Measurements from ENCODE around the gene CD1E. TPM values are rescaled to one million over a fixed set of nuclear protein-coding genes. Genes with fewer than 3 reads are reported as not detected.
A peak's percentile ranks its signal among the peaks of the same experiment; 100 is the strongest.
"Not testable (repeated sequence)": the region's sequence is repeated elsewhere in the genome, so short reads cannot be mapped to it uniquely, and the experiment has no call there.

The CD1E gene
- total RNA-seq, 2 experiments from 2014 or later: not detected

DNA sequence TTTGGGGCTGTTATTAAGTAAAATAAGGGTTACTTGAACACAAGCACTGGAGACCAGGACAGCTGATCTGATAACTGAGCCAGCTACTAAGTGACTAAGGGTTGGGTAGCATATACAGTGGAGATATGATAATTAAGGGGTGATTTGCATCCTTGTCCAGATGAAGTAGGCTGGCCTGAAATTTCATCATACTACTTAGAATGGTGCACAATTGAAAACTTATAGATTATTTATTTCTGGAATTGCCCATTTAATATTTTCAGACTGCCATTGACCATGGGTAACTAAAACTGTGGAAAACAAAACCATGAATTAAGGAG, 18.5 kb upstream of the CD1E start:
- H3K27me3 Mint-ChIP-seq: peaks cover 13% of the 10 kb centered on the region
- peaks cover 6% of the 10 kb centered on the region for H3K9me3 Mint-ChIP-seq
- H3K36me3 Mint-ChIP-seq: no peaks in the 10 kb centered on the region
- no peak for DNase-seq
- H3K4me1 Mint-ChIP-seq: peaks cover 8% of the 10 kb centered on the region
- H3K4me3 Mint-ChIP-seq: no peak overlapping the region
- no peak overlapping the region for H3K27ac Mint-ChIP-seq

DNA sequence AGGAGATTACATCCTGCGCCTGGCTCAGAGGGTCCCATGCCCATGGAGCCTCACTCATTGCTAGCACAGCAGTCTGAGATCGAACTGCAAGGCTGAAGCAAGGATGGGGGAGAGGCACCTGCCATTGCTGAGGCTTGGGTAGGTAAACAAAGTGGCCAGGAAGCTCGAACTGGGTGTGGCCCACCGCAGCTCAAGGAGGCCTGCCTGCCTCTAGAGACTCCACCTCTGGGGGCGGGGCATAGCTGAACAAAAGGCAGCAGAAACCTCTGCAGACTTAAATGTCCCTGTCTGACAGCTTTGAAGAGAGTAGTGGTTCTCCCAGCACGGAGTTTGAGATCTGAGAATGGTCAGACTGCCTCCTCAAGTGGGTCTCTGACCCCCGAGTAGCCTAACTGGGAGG, 17.3 kb upstream of the CD1E start:
- not testable (repeated sequence) for DNase-seq, H3K4me3 Mint-ChIP-seq, H3K4me1 Mint-ChIP-seq, H3K9me3 Mint-ChIP-seq, H3K27ac Mint-ChIP-seq, H3K36me3 Mint-ChIP-seq
- peaks cover 13% of the 10 kb centered on the region for H3K27me3 Mint-ChIP-seq

DNA sequence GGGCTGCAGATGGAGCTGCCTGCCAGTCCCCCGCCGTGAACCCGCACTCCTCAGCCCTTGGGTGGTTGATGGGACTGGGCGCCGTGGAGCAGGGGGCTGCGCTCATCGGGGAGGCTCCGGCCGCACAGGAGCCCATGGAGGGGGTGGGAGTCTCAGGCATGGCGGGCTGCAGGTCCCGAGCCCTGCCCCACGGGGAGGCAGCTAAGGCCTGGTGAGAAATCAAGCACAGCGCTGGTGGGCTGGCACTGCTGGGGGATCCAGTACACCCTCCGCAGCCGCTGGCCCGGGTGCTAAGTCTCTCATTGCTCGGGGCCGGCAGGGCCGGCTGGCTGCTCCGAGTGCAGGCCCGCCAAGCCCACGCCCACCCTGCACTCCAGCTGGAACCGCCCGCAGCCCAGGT, 4.7 kb upstream of the CD1E start:
- not testable (repeated sequence) for H3K27ac Mint-ChIP-seq, H3K27me3 Mint-ChIP-seq, H3K9me3 Mint-ChIP-seq, DNase-seq, H3K4me3 Mint-ChIP-seq, H3K36me3 Mint-ChIP-seq, H3K4me1 Mint-ChIP-seq

DNA sequence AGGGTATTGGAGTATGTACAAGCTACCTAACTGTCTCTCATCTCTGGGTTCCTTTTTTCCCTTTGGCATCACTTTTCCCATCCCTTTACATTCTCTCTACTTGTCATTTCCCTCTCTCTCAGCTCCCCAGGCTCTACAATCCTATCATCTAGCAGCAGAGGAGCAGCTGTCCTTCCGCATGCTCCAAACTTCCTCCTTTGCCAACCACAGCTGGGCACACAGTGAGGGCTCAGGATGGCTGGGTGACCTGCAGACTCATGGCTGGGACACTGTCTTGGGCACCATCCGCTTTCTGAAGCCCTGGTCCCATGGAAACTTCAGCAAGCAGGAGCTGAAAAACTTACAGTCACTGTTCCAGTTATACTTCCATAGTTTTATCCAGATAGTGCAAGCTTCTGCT, 561 bp downstream of the CD1E start:
- no peak for DNase-seq
- no peaks in the 10 kb centered on the region for H3K9me3 Mint-ChIP-seq
- H3K36me3 Mint-ChIP-seq: no peaks in the 10 kb centered on the region
- no peak overlapping the region for H3K4me3 Mint-ChIP-seq
- peaks cover 28% of the 10 kb centered on the region for H3K27me3 Mint-ChIP-seq
- H3K27ac Mint-ChIP-seq: no peak overlapping the region
- H3K4me1 Mint-ChIP-seq: peaks cover 3% of the 10 kb centered on the region

DNA sequence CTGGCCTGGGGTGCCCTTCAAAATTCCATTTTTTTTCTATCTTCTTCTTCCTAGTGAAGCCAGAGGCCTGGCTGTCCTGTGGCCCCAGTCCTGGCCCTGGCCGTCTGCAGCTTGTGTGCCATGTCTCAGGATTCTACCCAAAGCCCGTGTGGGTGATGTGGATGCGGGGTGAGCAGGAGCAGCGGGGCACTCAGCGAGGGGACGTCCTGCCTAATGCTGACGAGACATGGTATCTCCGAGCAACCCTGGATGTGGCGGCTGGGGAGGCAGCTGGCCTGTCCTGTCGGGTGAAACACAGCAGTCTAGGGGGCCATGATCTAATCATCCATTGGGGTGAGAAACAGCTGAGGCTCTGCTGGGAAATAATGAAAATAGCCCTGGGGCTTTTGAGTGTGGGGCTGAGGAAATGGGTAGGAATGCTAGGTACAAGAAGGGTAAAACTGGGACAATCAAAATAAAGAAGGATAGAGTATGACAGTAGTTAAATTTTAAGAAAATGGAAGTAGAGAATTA, 2.1 kb downstream of the CD1E start:
- no peak for DNase-seq
- Mint-ChIP-seq H3K27ac (no peak overlapping the region), H3K9me3 (no peaks in the 10 kb centered on the region), H3K36me3 (no peaks in the 10 kb centered on the region), H3K4me1 (peaks cover 3% of the 10 kb centered on the region), H3K4me3 (no peak overlapping the region), H3K27me3 (peaks cover 28% of the 10 kb centered on the region)

DNA sequence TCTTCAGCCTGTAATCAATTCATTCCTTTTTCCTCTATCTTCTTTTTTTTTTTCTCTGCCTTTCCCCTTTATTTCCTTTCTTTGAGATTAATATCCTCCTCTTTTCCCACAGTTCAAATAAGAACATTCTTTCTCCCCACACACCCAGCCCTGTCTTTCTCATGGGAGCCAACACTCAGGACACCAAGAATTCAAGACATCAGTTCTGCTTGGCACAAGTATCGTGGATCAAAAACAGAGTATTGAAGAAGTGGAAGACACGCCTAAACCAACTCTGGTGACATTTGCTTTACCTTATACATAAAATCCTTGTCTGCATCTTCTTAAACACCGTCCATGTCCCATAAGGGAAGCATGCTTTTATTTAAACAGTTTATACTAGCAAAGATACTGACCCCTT, 2.9 kb downstream of the CD1E start:
- DNase-seq: no peak
- peaks cover 3% of the 10 kb centered on the region for H3K4me1 Mint-ChIP-seq
- no peaks in the 10 kb centered on the region for H3K9me3 Mint-ChIP-seq
- no peaks in the 10 kb centered on the region for H3K36me3 Mint-ChIP-seq
- H3K4me3 Mint-ChIP-seq: no peak overlapping the region
- H3K27ac Mint-ChIP-seq: no peak overlapping the region
- peaks cover 28% of the 10 kb centered on the region for H3K27me3 Mint-ChIP-seq

DNA sequence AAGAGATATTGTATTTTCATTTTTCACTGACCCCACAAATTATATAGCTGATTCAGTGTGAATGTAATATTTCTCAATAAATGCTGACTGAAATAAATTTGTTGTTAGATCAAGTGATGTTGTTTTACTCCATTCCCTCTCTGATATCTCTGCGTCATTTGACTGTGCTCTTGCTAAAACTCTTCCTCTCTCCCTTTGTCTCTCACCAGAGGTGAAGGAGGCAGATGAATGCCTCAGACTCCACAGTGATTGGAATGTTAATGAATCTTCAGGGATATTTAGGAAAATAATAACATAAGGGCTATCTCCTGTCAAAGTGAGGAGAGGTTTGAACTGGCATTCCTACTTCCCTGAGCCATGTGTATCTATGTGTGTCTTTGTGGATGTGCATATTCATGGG, 3.7 kb downstream of the CD1E start:
- H3K4me1 Mint-ChIP-seq: peaks cover 3% of the 10 kb centered on the region
- no peak for DNase-seq
- no peak overlapping the region for H3K4me3 Mint-ChIP-seq
- no peaks in the 10 kb centered on the region for H3K9me3 Mint-ChIP-seq
- H3K27me3 Mint-ChIP-seq: peaks cover 28% of the 10 kb centered on the region
- H3K27ac Mint-ChIP-seq: no peak overlapping the region
- H3K36me3 Mint-ChIP-seq: no peaks in the 10 kb centered on the region

DNA sequence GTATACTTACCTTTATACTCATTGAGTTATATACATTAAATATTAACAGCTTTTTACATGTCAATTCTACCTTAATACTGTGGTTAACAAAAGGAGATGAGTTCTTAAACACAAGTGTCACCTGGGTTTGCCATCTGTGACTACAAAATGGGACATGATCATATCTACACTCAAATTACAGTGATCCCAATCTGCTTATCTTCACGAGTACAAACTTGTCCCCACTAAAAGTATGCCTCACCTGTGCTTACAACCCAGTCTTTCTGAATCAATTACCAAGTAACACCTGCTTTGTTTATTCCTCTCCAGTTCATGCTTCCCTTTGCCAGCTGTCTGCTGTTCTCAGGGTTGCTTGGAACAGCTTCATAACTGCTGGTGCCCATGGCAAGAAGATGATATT, 8.8 kb downstream of the CD1E start:
- Mint-ChIP-seq H3K36me3 (no peaks in the 10 kb centered on the region), H3K27me3 (no peaks in the 10 kb centered on the region), H3K9me3 (peaks cover 2% of the 10 kb centered on the region), H3K27ac (no peak overlapping the region), H3K4me1 (no peaks in the 10 kb centered on the region), H3K4me3 (no peak overlapping the region)
- DNase-seq: no peak

DNA sequence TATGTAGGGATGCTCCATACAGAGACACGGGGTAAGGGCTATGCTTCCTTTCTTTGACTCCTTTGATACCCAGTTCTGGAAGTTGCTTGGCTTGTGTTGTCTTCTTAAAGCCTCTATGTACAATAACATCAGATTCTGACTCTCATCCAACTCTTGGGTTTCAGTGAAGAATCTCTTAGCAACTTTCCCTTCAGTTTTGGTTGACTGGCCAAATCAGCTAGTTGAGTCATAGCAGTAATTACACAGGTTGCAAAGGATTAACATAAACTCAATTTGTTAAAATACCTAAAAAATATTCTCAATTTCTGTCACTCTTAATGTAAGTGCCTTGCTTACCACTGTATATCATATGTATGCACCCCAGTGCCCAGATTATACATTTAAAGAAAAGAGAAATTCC, 9.2 kb downstream of the CD1E start:
- Mint-ChIP-seq H3K9me3 (peaks cover 2% of the 10 kb centered on the region), H3K4me3 (no peak overlapping the region), H3K27ac (no peak overlapping the region), H3K36me3 (no peaks in the 10 kb centered on the region), H3K4me1 (no peaks in the 10 kb centered on the region), H3K27me3 (peaks cover 4% of the 10 kb centered on the region)
- DNase-seq: no peak

DNA sequence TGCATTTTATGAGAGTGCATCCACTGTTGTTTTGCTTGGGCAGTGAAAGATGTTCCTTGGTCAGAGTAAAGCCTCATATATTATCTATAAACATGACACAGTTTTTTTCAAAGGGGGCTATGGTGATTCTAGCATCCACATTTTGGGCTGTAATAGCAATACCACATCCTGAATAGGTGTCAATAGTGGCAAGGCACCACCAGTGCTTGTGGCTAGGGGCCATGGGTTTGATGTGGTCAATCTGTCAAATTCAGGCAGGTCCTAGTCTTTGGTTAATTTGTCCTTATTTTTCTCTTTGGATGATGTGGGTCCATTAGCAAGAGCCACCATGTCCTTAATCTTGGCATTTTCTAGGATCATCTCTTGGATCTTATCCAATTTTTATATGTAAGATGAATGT, 13.1 kb downstream of the CD1E start:
- Mint-ChIP-seq H3K4me3 (no peak overlapping the region), H3K27ac (no peak overlapping the region), H3K9me3 (peaks cover 7% of the 10 kb centered on the region), H3K36me3 (no peaks in the 10 kb centered on the region), H3K27me3 (peaks cover 23% of the 10 kb centered on the region), H3K4me1 (peaks cover 10% of the 10 kb centered on the region)
- DNase-seq: no peak

DNA sequence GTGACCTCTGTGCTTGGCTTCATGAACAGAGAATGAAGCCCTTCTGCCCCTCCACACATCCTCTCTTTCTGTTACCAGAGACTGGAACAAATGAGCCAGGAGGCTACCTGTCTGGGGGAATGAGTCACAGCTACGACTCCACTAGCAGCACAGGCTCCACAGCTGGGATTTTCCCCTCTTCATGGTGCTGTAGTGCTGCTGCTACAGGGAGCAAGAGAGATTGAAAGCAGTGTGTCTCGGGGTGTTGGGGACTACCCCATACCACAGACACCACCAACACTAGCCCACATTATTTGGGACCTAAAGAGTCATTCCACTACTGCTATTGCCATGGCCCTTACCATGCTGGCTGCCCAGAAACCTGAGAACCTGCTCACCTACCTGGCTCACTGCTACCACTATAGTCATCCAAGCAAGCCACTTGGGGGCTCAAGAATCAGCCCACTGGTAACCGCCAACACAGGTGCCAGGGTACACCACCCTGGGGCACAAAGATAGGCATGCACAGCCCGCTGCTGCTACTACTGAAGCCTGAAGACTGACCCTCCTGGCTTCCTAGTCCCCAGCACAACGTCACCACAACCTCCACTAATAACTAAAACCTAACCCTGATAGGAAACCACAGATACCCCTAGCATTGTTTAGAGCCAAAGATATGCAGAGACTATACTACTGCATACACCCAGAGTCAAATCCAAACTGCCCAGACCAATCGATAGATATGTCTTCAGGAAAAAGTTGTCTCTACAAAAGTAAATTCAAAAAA, 17.7 kb downstream of the CD1E start:
- H3K27ac Mint-ChIP-seq: peak overlapping the region; percentile 29
- H3K36me3 Mint-ChIP-seq: no peaks in the 10 kb centered on the region
- H3K9me3 Mint-ChIP-seq: peaks cover 12% of the 10 kb centered on the region
- H3K4me3 Mint-ChIP-seq: no peak overlapping the region
- DNase-seq: peak; percentile 68
- peaks cover 45% of the 10 kb centered on the region for H3K27me3 Mint-ChIP-seq
- peaks cover 10% of the 10 kb centered on the region for H3K4me1 Mint-ChIP-seq

DNA sequence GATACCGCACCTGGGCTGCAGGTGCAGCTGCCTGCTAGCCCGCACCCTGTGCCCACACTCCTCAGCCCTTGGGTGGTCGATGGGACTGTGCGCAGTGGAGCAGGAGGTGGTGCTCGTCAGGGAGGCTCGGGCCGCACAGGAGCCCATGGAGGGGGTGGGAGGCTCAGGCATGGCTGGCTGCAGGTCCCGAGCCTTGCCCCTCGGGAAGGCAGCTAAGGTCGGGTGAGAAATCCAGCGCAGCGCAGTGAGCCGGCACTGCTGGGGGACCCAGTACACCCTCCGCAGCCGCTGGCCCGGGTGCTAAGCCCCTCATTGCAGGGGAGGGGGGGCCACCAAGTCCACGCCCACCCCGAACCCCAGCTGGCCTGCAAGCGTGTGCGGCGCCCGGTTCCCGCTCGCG, 20.4 kb downstream of the CD1E start:
- H3K4me3 Mint-ChIP-seq, H3K36me3 Mint-ChIP-seq, H3K4me1 Mint-ChIP-seq, DNase-seq, H3K27ac Mint-ChIP-seq, H3K9me3 Mint-ChIP-seq: not testable (repeated sequence)
- H3K27me3 Mint-ChIP-seq: peaks cover 48% of the 10 kb centered on the region

DNA sequence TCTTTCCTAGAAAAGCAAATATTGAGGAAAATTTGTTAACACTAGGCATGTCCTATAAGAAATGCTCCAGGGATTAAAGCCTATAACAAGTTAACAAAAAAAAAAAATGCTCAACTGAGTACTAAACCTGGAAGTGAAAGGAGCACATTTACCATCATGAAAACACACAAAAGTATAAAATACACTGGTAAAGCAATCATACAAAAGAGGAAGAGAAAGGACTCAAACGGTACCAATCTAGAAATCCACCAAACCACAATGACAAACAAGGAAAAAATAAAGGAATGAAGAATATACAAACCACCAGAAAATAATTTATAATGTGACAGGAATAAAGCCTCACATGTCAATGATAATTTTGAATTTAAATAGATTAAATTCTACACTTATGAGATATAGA, 21.2 kb downstream of the CD1E start:
- Mint-ChIP-seq H3K27ac (no peak overlapping the region), H3K4me3 (no peak overlapping the region), H3K4me1 (peaks cover 10% of the 10 kb centered on the region), H3K9me3 (peaks cover 10% of the 10 kb centered on the region), H3K27me3 (peaks cover 42% of the 10 kb centered on the region), H3K36me3 (no peaks in the 10 kb centered on the region)
- DNase-seq: no peak

DNA sequence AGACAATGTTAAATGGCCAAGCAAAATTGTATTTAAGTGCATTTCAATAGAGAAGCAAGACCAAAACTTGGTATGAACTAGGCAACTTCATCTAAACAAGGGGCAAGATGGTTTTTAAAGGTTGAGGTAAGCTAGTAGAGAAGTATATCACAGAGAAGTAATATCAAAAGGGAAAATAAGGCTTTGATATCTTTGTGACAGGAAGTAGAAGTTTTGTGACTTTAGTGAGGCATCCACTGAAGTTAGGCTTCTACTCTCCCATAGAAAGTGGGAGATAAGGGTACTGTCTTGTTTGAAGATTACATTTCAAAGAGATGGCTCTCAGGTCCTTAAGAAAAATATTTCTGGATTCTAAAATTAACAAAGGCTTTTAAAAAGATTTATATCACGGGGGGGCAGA, 36.6 kb downstream of the CD1E start:
- Mint-ChIP-seq H3K27me3 (peaks cover 6% of the 10 kb centered on the region), H3K27ac (no peak overlapping the region), H3K36me3 (no peaks in the 10 kb centered on the region), H3K9me3 (no peaks in the 10 kb centered on the region), H3K4me3 (no peak overlapping the region), H3K4me1 (no peaks in the 10 kb centered on the region)
- no peak for DNase-seq

DNA sequence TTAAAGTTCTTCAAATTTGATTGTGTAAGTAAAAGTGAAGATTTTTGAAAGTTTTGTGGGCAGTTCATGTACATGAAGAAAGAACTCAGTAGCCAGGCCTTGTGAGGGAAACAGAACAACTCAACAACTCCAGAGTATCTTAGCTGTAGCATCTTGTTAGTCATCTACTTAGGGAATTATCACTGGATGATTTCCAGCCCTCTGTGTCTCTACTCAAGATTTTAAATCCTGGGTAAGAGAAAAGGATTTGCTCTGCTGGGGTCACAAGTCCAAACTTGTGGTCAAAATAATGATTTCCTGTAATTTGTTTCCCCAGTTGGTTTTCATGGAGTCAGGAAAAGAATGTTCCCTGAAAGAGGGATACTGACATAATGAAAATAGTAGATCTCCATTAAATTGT, 37.4 kb downstream of the CD1E start:
- no peak for DNase-seq
- no peaks in the 10 kb centered on the region for H3K36me3 Mint-ChIP-seq
- H3K27ac Mint-ChIP-seq: no peak overlapping the region
- no peaks in the 10 kb centered on the region for H3K9me3 Mint-ChIP-seq
- peaks cover 12% of the 10 kb centered on the region for H3K27me3 Mint-ChIP-seq
- H3K4me1 Mint-ChIP-seq: no peaks in the 10 kb centered on the region
- H3K4me3 Mint-ChIP-seq: no peak overlapping the region

DNA sequence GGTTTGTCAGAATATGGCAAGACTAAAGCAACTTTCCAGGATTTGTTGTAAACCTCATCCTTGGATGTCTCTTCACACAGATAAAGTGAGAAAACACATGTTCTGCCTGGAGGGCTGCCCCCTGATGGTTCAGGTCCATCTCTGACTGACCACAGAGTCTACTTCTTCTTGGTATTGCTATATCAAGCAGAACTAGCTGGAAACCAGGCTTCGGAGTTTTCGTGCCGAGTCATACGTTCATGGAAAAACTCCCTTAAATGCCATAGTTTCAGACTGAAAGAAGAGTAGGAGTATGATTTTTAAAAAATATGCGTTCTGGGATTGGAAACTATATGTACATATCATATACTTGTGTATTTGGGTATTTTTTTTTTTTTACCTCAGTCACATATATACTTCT, 39.8 kb downstream of the CD1E start:
- H3K27ac Mint-ChIP-seq: no peak overlapping the region
- no peak overlapping the region for H3K4me3 Mint-ChIP-seq
- DNase-seq: no peak
- H3K36me3 Mint-ChIP-seq: no peaks in the 10 kb centered on the region
- H3K27me3 Mint-ChIP-seq: peaks cover 15% of the 10 kb centered on the region
- H3K4me1 Mint-ChIP-seq: no peaks in the 10 kb centered on the region
- H3K9me3 Mint-ChIP-seq: no peaks in the 10 kb centered on the region
